ENCODE data around the gene IRF2BPL. TPM values are rescaled to one million over a fixed set of nuclear protein-coding genes. Genes with fewer than 3 reads are reported as not detected.

IRF2BPL gene
- total RNA-seq, 1 experiment from 2014 or later: 74.6 TPM

GRCh38 chr14:77005559-77005958, 22.9 kb downstream of the IRF2BPL start:
- H3K4me3 ChIP-seq (replicated peaks in 1 of 2; ENCODE audit: low read depth in 1 of 2, low read length in 2 of 2): no peak overlapping the region
- CTCF ChIA-PET: no interaction called here
- H3K79me2 ChIP-seq (ENCODE audit: insufficient read depth, low read length): no peaks in the 10 kb centered on the region
- intact Hi-C loops (cut with micrococcal nuclease): no loop called here
- H3K9me3 ChIP-seq (ENCODE audit: control insufficient read depth in 1 of 2, insufficient read depth in 1 of 2, low read depth in 1 of 2, low read length in 2 of 2): no peaks in the 10 kb centered on the region
- no peak overlapping the region for H3K9ac ChIP-seq (ENCODE audit: low read length)
- H4K20me1 ChIP-seq (ENCODE audit: insufficient read depth): no peaks in the 10 kb centered on the region
- no peak for ATAC-seq
- TF ChIP-seq SRF (IDR thresholded peaks at IDR 0.05; ENCODE audit: low read depth): no peak
- TF ChIP-seq POLR2AphosphoS5 (IDR thresholded peaks at IDR 0.05; ENCODE audit: low read depth, low read length): no peak
- no peak for TF ChIP-seq EZH2 (IDR thresholded peaks at IDR 0.05)
- TF ChIP-seq EZH2phosphoT487 (IDR thresholded peaks at IDR 0.05; ENCODE audit: borderline replicate concordance): no peak
- no peak for TF ChIP-seq ATF3 (IDR thresholded peaks at IDR 0.05)
- no peak for TF ChIP-seq REST (IDR thresholded peaks at IDR 0.05; ENCODE audit: low read depth)
- no peak for TF ChIP-seq ZBTB33 (IDR thresholded peaks at IDR 0.05; ENCODE audit: extremely low read depth, insufficient replicate concordance, low read length)
- no peak for TF ChIP-seq ELF1 (IDR thresholded peaks at IDR 0.05; ENCODE audit: borderline replicate concordance, low read depth)
- TF ChIP-seq CBX3 (IDR thresholded peaks at IDR 0.05; ENCODE audit: low read depth): no peak
- TF ChIP-seq EGR1 (IDR thresholded peaks at IDR 0.05; ENCODE audit: low read depth): no peak
- no peak for TF ChIP-seq ZNF274 (IDR thresholded peaks at IDR 0.05; ENCODE audit: low read depth, low read length)
- no peak for TF ChIP-seq JUND (IDR thresholded peaks at IDR 0.05)
- TF ChIP-seq SP1 (IDR thresholded peaks at IDR 0.05; ENCODE audit: low read depth): no peak
- TF ChIP-seq SIN3A (IDR thresholded peaks at IDR 0.05; ENCODE audit: low read depth): no peak
- no peak for TF ChIP-seq CTCF (IDR thresholded peaks at IDR 0.05 in 2 of 3, conservative IDR thresholded peaks at IDR 0.05 in 1 of 3; ENCODE audit: borderline replicate concordance in 1 of 3, insufficient read depth in 1 of 3, low read depth in 2 of 3, low read length in 2 of 3)
- no peak for TF ChIP-seq TCF7L2 (IDR thresholded peaks at IDR 0.05; ENCODE audit: borderline replicate concordance, extremely low read depth, insufficient read depth, insufficient read length)
- TF ChIP-seq ZFX (IDR thresholded peaks at IDR 0.05): no peak
- no peaks in the 10 kb centered on the region for H3K36me3 ChIP-seq (ENCODE audit: control insufficient read depth in 1 of 2, insufficient read depth in 2 of 2, low read length in 2 of 2)
- RAD21 ChIA-PET (ENCODE audit: low non-redundant PET in 1 of 2, low total read pairs in 2 of 2, uncharacterized antibody in 2 of 2, unreplicated experiment in 2 of 2): no interaction called here
- no peak for DNase-seq (ENCODE audit: low read depth, low spot score)
- H3K27me3 ChIP-seq (ENCODE audit: insufficient read depth, low read length): no peaks in the 10 kb centered on the region
- H2AFZ ChIP-seq (ENCODE audit: low read depth, low read length, poor library complexity, severe bottlenecking): peak overlapping the region; percentile 38
- H3K4me2 ChIP-seq (ENCODE audit: low read length): peak overlapping the region; percentile 26
- H3K9me2 ChIP-seq (ENCODE audit: insufficient read depth): no peaks in the 10 kb centered on the region
- no peak overlapping the region for H3K27ac ChIP-seq (ENCODE audit: low read depth, low read length)
- POLR2A ChIA-PET: no interaction called here
- no TSS peak for BruUV-seq (replicated peaks)
- peaks cover 52 to 64% of the 10 kb centered on the region in 2 experiments for H3K4me1 ChIP-seq (ENCODE audit: control insufficient read depth in 1 of 2, insufficient read depth in 2 of 2, low read length in 2 of 2)
